Mesodermal cell (in vitro differentiated cells): ENCODE results near the gene PRSS57.
"Not testable (repeated sequence)": the region's sequence is repeated elsewhere in the genome, so short reads cannot be mapped to it uniquely, and the experiment has no call there.

Experiments
- H3K27ac ChIP-seq: 2 replicates; pipeline ENCODE4 v1.7.0; 2013; ENCODE audit warnings: mild to moderate bottlenecking, low read depth, low read length, moderate library complexity; ENCODE audit not compliant: severe bottlenecking
- H3K36me3 ChIP-seq: 2 replicates; pipeline ENCODE4 v1.7.1; 2013; ENCODE audit warnings: mild to moderate bottlenecking, low read length, moderate library complexity; ENCODE audit not compliant: control insufficient read depth, insufficient read depth
- H3K4me1 ChIP-seq: one replicate; pipeline ENCODE4 v1.7.1; 2013; ENCODE audit warnings: mild to moderate bottlenecking, low read length; ENCODE audit not compliant: insufficient read depth, control insufficient read depth, poor library complexity, severe bottlenecking
- H3K4me3 ChIP-seq: 2 replicates; pipeline ENCODE4 v1.7.0; 2013; ENCODE audit warnings: low read length, control low read depth, mild to moderate bottlenecking; ENCODE audit not compliant: insufficient read depth, poor library complexity, severe bottlenecking; ENCODE audit errors: extremely low read depth
- H3K9me3 ChIP-seq: 2 replicates; pipeline ENCODE4 v1.7.1; 2013; ENCODE audit warnings: mild to moderate bottlenecking, low read length, moderate library complexity; ENCODE audit not compliant: control insufficient read depth
- WGBS, 2 experiments: methylation state at CpG; one replicate each; pipeline ENCODE4 v1.1.5; 2013; ENCODE audit warnings: missing lambda C conversion rate in 2 of 2; ENCODE audit not compliant: insufficient coverage in 2 of 2; 5-methylcytosine and 5-hydroxymethylcytosine counted together

PRSS57 gene

DNA sequence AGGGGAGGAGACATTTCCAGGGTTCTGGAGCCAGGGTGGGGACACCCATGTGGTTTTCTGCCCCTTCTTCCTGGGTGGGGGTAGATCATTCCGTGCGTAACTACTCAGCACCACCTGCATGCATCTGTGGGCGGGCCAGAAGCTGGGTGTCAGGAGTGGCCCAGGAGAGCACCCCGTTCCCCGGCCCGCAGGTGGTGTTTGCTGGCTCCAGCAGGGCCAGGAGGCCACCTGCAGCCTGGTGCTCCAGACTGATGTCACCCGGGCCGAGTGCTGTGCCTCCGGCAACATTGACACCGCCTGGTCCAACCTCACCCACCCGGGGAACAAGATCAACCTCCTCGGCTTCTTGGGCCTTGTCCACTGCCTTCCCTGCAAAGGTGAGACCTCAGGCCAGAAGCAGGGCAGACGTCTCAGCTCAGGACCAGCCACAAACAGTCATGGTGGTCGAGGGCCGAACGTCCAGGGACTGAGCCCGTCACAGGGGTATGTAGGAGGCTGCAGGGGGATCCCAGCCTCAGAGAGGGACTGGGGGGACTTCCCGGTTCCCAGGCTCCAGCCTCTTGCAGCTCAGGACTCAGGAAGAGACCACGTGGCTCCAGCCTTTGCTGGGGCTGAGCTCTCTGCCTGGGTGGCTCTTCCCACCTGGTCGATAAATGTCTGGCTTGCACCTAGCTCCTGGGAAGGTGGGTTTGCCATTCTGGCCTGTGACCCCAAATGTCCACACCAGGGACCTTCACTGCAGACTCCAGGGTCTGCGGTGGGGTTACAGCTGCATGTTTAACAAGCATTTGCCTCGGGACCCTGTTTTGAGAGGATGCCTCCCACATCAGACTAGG is 17.4 kb downstream of the PRSS57 start:
- Histone ChIP-seq H3K4me3 (no peak overlapping the region), H3K4me1 (peaks cover 9% of the 10 kb centered on the region), H3K27ac (no peak overlapping the region), H3K36me3 (no peaks in the 10 kb centered on the region), H3K9me3 (no peaks in the 10 kb centered on the region)
- WGBS, 2 experiments: 89 to 90% methylated on average over 22 of the region's 22 CpGs

- Histone ChIP-seq H3K4me1 (peaks cover 9% of the 10 kb centered on the region), H3K36me3 (no peaks in the 10 kb centered on the region), H3K4me3 (peak overlapping the region; percentile 29), H3K9me3 (no peaks in the 10 kb centered on the region), H3K27ac (no peak overlapping the region)
- WGBS, 2 experiments: 24 to 27% methylated on average over 11 to 13 of the region's 15 CpGs
Measured at GRCh38 chr19:677201-677600, 18.1 kb downstream of the PRSS57 start.

DNA sequence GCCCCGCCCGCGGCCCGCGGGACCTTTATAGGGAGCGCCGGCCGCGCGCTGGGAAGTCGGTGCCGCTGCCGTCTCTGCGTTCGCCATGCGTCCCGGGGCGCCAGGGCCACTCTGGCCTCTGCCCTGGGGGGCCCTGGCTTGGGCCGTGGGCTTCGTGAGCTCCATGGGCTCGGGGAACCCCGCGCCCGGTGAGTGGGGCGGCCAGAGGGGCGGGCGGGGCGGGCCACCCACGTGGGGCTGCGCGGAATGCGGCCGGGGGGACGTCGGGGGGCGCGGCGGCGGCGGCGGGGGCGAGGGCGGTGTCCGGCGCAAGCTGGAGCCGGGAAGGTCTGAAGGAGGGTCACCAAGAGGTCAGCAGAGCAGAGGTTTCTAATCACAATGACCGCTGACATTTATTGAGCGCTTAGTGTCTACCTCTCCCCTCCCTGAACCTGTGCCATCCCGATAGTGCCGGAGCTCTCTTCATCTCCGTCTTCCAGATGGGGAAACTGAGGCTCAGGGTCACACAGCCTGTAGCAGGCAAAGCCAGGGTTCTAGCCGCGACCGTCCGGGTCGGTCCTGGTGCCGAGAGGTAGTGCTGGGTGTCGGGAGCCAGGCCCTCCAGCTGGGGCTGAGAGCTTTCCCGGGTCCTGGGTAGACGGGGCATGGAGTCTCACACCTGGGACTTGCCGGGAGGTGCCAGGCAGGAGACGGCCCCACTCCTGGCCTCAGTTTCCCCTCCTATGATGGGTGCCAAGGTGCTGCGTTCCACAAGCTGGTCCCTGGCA is 18.7 kb downstream of the PRSS57 start, which contains the start of gene FSTL3:
Gene FSTL3 (plus strand): TSS at position 54 of the 767 bp plus-strand sequence. CDS start 32 bp downstream, at position 86.
- 20% methylated on average over 31 to 37 of the region's 63 CpGs for WGBS, 2 experiments
- H3K36me3 ChIP-seq: no peaks in the 10 kb centered on the region
- H3K4me3 ChIP-seq: peak within 1 kb of the TSS; percentile 29
- peaks cover 9% of the 10 kb centered on the region for H3K4me1 ChIP-seq
- H3K27ac ChIP-seq: peak within 1 kb of the TSS; percentile 16
- H3K9me3 ChIP-seq: no peaks in the 10 kb centered on the region

DNA sequence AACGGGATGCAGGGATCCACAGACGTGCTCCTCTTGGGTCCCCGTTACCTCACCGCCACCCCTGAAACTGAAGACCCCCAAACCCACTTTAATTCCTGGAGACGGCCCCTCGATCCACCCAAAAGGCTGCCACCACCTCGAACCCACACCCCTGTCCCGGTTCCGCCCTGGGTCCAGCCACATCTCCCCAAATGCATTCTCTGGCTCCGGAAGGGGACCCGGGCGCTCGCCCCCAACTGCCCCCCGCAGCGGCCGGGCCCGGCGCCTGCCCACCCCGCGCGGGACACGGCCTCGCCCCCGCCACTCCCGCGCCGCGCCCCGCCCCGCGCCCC is 19.3 kb downstream of the PRSS57 start:
- Histone ChIP-seq H3K4me1 (peaks cover 9% of the 10 kb centered on the region), H3K4me3 (peak overlapping the region; percentile 29), H3K9me3 (no peaks in the 10 kb centered on the region), H3K27ac (no peak overlapping the region), H3K36me3 (no peaks in the 10 kb centered on the region)
- WGBS, 2 experiments: 33 to 75% methylated on average over 7 to 18 of the region's 31 CpGs

GRCh38 chr19:674282-675151 is 20.7 kb downstream of the PRSS57 start:
- WGBS, 2 experiments: 91 to 95% methylated on average over 23 to 29 of the region's 38 CpGs
- Histone ChIP-seq H3K36me3 (no peaks in the 10 kb centered on the region), H3K9me3 (no peaks in the 10 kb centered on the region), H3K27ac (no peak overlapping the region), H3K4me1 (peaks cover 9% of the 10 kb centered on the region), H3K4me3 (no peak overlapping the region)

GRCh38 chr19:670609-671075 is 24.6 kb downstream of the PRSS57 start:
- H3K4me1 ChIP-seq: no peaks in the 10 kb centered on the region
- H3K9me3 ChIP-seq: peaks cover 10% of the 10 kb centered on the region
- no peak overlapping the region for H3K27ac ChIP-seq
- no peak overlapping the region for H3K4me3 ChIP-seq
- WGBS, 2 experiments: 67 to 70% methylated on average over 9 of the region's 9 CpGs
- no peaks in the 10 kb centered on the region for H3K36me3 ChIP-seq

DNA sequence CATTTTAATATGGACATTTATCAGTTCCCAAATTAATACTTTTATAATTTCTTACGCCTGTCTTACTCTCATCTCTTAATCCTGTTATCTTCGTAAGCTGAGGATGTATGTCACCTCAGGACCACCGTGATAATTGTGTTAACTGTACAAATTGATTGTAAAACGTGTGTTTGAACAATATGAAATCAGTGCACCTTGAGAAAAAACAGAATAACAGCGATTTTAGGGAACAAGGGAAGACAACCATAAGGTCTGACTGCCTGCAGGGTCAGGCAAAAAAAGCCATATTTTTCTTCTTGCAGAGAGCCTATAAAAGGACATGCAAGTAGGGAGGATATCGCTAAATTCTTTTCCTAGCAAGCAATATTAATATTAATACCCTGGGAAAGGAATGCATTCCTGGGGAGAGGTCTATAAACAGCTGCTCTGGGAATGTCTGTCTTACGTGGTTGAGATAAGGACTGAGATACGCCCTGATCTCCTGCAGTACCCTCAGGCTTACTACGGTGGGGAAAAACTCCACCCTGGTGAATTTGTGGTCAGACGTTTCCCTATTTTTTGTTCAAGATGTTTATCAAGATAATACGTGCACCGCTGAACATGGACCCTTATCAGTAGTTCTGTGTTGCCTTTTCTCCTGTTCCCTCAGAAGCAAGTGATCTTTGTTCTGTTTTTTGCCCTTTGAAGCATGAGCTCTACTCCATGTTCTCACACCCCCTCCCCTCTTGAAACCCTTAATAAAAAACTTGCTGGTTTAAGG is 26.4 kb downstream of the PRSS57 start:
- not testable (repeated sequence) for H3K4me1 ChIP-seq, H3K4me3 ChIP-seq, H3K27ac ChIP-seq, H3K36me3 ChIP-seq
- 77 to 78% methylated on average over 8 to 10 of the region's 12 CpGs for WGBS, 2 experiments
- H3K9me3 ChIP-seq: peaks cover 10% of the 10 kb centered on the region

GRCh38 chr19:666985-667573 is 28.2 kb downstream of the PRSS57 start:
- peaks cover 10% of the 10 kb centered on the region for H3K9me3 ChIP-seq
- WGBS, 2 experiments: 83 to 87% methylated on average over 26 to 34 of the region's 38 CpGs
- H3K4me3 ChIP-seq, H3K36me3 ChIP-seq, H3K27ac ChIP-seq, H3K4me1 ChIP-seq: not testable (repeated sequence)

DNA sequence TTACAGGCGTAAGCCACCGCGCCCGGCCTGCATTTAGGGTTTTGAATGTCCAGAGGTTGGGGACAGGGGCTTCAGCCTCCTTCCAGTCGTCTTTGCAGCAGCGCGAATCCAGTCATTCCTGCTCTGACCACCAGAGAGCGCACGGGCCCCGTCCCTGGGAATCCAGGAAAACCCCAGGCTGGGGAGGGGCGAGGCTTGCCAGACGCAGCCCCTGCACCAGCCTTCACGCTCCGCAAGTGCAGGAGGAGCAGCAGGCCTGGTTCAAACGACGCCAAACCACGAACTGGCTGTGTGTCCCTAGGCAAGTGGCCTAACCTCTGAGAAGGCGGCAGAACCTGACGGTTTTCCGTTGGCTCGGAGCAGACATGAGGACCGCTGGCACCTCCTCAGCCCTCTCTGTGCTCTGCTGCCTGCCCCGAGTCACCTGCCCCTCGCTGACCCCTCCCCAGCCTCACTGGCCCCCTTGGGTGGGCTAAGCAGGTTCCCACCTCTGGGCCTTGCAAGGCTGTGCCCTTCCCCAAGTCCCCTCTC is 30.3 kb downstream of the PRSS57 start:
- 11 to 12% methylated on average over 23 of the region's 24 CpGs for whole genome bisulfite sequencing, 2 experiments
- peaks cover 6% of the 10 kb centered on the region for H3K36me3 ChIP-seq
- H3K4me1 ChIP-seq: peaks cover 7% of the 10 kb centered on the region
- H3K9me3 ChIP-seq: peaks cover 10% of the 10 kb centered on the region
- no peak overlapping the region for H3K4me3 ChIP-seq
- no peak overlapping the region for H3K27ac ChIP-seq
